GM19372 (cell line): Measurements from ENCODE around the gene DYRK4.
A peak's percentile ranks its signal among the peaks of the same experiment; 100 is the strongest.
"Not testable (repeated sequence)": the region's sequence is repeated elsewhere in the genome, so short reads cannot be mapped to it uniquely, and the experiment has no call there.

Experiments used
- ATAC-seq: cut with Tn5 transposase; IDR thresholded peaks from one replicate; pipeline ENCODE4 v1.9.1; 2021; ENCODE audit warnings: mild to moderate bottlenecking, low read depth, moderate library complexity; ENCODE audit not compliant: unreplicated experiment

DYRK4 gene, protein sequence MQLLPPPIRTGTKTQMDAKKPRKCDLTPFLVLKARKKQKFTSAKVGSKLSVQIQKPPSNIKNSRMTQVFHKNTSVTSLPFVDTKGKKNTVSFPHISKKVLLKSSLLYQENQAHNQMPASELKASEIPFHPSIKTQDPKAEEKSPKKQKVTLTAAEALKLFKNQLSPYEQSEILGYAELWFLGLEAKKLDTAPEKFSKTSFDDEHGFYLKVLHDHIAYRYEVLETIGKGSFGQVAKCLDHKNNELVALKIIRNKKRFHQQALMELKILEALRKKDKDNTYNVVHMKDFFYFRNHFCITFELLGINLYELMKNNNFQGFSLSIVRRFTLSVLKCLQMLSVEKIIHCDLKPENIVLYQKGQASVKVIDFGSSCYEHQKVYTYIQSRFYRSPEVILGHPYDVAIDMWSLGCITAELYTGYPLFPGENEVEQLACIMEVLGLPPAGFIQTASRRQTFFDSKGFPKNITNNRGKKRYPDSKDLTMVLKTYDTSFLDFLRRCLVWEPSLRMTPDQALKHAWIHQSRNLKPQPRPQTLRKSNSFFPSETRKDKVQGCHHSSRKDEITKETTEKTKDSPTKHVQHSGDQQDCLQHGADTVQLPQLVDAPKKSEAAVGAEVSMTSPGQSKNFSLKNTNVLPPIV

GRCh38 chr12:4562034-4562657 lies at the start of gene DYRK4:
Gene DYRK4, plus strand, starts transcription at chr12:4562208. Its CDS starts 38 bp downstream, at chr12:4562246.
- ATAC-seq: no peak

GRCh38 chr12:4518106-4518728 lies 43.8 kb upstream of the DYRK4 start:
- ATAC-seq: no peak

- not testable (repeated sequence) for ATAC-seq
Observed at GRCh38 chr12:4523443-4523842, 38.6 kb upstream of the DYRK4 start.

GRCh38 chr12:4526923-4527546 lies 35.0 kb upstream of the DYRK4 start:
- no peak for ATAC-seq

DNA sequence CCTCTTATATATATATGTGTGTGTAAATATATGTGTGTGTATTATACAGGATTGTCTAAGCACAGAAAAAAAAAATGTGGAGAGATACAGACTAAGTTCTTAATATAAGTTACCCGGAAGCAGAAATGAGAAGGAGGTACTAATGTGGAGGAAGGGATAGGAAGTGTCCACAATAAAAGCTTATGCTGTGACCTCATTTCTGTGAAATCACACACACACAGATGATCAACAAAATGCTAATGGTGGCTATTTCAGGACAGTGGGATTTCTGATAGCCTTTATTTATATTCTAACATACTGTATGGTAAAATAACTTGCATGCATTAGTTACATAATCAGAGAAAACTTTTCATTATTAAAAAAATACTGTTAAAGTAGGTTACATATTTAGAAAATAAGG lies 31.8 kb upstream of the DYRK4 start:
- ATAC-seq: no peak

GRCh38 chr12:4530982-4531586 lies 30.9 kb upstream of the DYRK4 start:
- no peak for ATAC-seq

GRCh38 chr12:4535092-4535491 lies 26.9 kb upstream of the DYRK4 start:
- ATAC-seq: no peak

- ATAC-seq: no peak
Observed at GRCh38 chr12:4535871-4536270, 26.1 kb upstream of the DYRK4 start.

DNA sequence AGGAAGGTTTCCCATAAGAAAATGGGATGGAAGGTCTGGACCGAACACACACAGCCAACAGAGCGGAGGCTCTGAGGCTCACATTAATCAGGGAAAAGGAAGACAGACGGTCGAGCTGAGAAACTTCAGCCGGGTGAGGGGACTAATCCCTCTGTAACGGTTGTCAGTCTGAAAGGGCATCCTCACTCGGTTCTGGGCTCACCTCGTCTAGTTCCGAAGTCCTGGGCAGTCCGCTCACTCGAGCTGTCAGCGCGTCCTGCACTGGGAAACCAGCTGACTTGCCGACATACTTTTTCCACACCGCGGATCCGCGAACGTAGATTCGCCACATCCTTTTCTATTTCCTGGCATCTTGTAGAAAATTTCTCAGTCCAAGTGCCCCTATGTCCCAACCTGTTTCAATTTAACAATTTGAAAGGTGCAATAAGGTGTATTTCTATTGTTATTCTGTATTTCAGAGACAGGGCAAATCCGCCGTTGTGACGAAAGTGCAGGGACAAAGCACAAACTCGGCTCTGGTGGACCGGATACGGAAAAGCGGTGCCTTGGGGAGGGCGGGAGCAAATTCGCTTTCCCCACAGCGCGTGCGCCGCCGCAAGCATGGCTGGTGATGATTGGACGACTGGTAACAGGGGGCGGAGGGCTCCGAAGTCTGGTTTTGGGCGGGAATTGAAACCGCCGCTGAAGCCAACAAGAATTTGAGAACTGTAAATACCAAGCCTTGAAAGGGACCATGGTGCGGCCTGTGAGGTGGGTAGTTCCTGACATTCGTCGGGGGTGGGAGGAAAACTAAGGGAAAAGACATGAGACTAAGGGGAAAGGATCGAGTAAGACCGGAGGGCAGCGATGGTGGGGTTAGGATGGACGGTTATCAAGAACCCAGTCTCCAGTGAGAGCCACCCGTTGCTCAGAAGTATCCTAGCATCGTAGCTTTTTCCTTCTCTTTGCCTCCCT lies 23.5 kb upstream of the DYRK4 start, which contains the start of gene RAD51AP1:
RAD51AP1 (plus strand) TSS at position 684 of the 954 bp plus-strand sequence; CDS start at position 734, 50 bp downstream.
- peak; percentile 95 for ATAC-seq

GRCh38 chr12:4539167-4539870 lies 22.7 kb upstream of the DYRK4 start:
- no peak for ATAC-seq

DNA sequence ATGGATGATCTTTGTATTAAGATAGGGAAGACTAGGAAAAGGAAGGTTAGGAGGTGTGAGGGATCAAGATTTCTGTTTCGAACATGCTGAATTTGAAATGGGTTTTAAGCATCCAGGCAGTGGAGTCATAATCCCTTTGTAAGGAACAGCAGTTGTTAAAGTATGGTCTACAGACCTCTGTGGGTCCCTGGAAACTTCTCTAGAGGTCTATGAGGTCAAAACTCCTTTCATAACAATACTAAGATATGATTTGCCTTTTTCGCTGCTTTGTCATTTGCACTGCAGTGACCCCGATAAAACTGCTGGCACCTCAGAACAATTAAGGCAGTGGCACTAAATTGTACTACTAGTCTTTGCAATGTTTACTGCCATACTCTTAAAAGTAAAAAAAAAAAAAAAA lies 21.8 kb upstream of the DYRK4 start:
- ATAC-seq: no peak

GRCh38 chr12:4540638-4541037 lies 21.4 kb upstream of the DYRK4 start:
- no peak for ATAC-seq

GRCh38 chr12:4545195-4545594 lies 16.8 kb upstream of the DYRK4 start:
- ATAC-seq: no peak

- no peak for ATAC-seq
Observed at GRCh38 chr12:4552191-4552590, 9.8 kb upstream of the DYRK4 start.

GRCh38 chr12:4553943-4554342 lies 8.1 kb upstream of the DYRK4 start:
- ATAC-seq: no peak

- no peak for ATAC-seq
Observed at GRCh38 chr12:4555804-4556203, 6.2 kb upstream of the DYRK4 start.

DNA sequence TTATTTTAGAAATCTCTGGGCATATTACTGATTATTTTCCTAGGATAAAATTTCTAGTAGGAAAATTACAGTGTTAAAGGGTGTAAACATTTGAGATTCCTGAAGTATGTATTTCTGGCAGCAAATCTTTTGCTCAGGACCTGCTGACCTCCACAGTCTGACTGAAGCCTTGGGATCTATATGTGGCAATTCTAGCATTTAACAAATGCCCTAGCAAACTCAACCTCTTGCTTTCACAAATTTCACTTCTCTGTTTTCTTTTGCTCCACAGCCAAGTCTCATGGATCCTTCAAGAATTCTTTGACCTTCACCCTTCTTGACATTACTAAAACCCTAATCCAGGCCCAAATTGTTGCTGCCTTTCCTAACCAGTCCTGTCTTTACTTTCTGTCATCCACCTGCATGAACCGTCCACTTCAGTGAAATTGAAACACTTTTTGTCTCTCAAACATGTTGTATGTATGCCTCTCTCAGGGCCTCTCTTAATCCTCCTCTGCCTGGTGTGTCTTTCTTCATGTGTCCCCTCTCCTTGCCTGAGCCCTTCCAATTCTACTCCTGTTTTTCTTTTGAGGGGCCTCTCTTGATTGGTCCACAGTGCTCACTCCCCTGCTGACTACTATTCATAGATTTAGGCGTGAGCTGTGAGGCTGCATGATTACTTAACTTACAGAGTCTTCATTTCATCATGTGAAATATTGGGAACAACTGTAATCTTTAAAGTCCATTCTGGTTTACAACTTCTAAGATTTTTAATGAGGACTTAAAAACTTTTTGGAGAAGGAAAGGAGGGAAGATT lies 5.1 kb upstream of the DYRK4 start:
- no peak for ATAC-seq

- no peak for ATAC-seq
Observed at GRCh38 chr12:4557586-4557985, 4.4 kb upstream of the DYRK4 start.
